ENCODE results near the gene ATF4. TPM values are rescaled to one million over a fixed set of nuclear protein-coding genes. Genes with fewer than 3 reads are reported as not detected.

ATF4 gene
- total and polyA plus RNA-seq, 2 of the 13 experiments (the other 11 are each of a cell fraction or from before 2014, with no cell fraction given): 486 to 1,297 TPM

GRCh38 chr22:39532215-39533073 lies 12.1 kb downstream of the ATF4 start, which contains the start of gene RPS19BP1 (continued):
- no peak for TF ChIP-seq ZSCAN22 (CRISPR knock-in tag; IDR thresholded peaks at IDR 0.05)
- peak; percentile 93; the same call in 1 of the 3 replicates for TF ChIP-seq MXI1 (IDR thresholded peaks at IDR 0.05; ENCODE audit: borderline replicate concordance, low read depth, low read length)
- TF ChIP-seq SMAD3 (CRISPR knock-in tag; IDR thresholded peaks at IDR 0.05): peak; percentile 61
- TF ChIP-seq SP5 (CRISPR knock-in tag; IDR thresholded peaks at IDR 0.05; ENCODE audit: borderline replicate concordance, low read depth): peak; percentile 67
- 0 out of 2 replicates have a peak, but pooled peaks have one; percentile 73 for TF ChIP-seq NKX3-1 (CRISPR knock-in tag; IDR thresholded peaks at IDR 0.05)
- TF ChIP-seq RARG (CRISPR knock-in tag; IDR thresholded peaks at IDR 0.05; ENCODE audit: low read depth): no peak
- TF ChIP-seq ZNF329 (CRISPR knock-in tag; IDR thresholded peaks at IDR 0.05; ENCODE audit: low read depth): no peak
- TF ChIP-seq BCL6 (CRISPR knock-in tag; IDR thresholded peaks at IDR 0.05): 0 out of 2 replicates have a peak, but pooled peaks have one; percentile 17
- TF ChIP-seq POLR2AphosphoS2 (IDR thresholded peaks at IDR 0.05; ENCODE audit: low read depth, low read length): no peak
- TF ChIP-seq STAG1 (CRISPR knock-in tag; IDR thresholded peaks at IDR 0.05): 0 out of 2 replicates have a peak, but pooled peaks have one; percentile 3
- no peak for TF ChIP-seq ZKSCAN8 (CRISPR knock-in tag; IDR thresholded peaks at IDR 0.05; ENCODE audit: borderline replicate concordance)
- TF ChIP-seq ZNF792 (CRISPR knock-in tag; IDR thresholded peaks at IDR 0.05): peak; percentile 42
- peak; percentile 73; the same call in 1 of the 2 replicates for TF ChIP-seq ZNF317 (CRISPR knock-in tag; IDR thresholded peaks at IDR 0.05)
- TF ChIP-seq FLYWCH1 (CRISPR knock-in tag; IDR thresholded peaks at IDR 0.05): no peak
- peak; percentile 63 for TF ChIP-seq PRDM15 (CRISPR knock-in tag; IDR thresholded peaks at IDR 0.05)
- peak; percentile 37; the same call in 1 of the 2 replicates for TF ChIP-seq TARDBP (CRISPR knock-in tag; IDR thresholded peaks at IDR 0.05)
- TF ChIP-seq FUBP1 (CRISPR knock-in tag; IDR thresholded peaks at IDR 0.05; ENCODE audit: borderline replicate concordance): 0 out of 2 replicates have a peak, but pooled peaks have one; percentile 31
- TF ChIP-seq ZNF777 (CRISPR knock-in tag; IDR thresholded peaks at IDR 0.05): peak; percentile 35; the same call in 1 of the 2 replicates
- TF ChIP-seq FOXJ3 (CRISPR knock-in tag; IDR thresholded peaks at IDR 0.05; ENCODE audit: borderline replicate concordance): 0 out of 2 replicates have a peak, but pooled peaks have one; percentile 6
- no peak for TF ChIP-seq ZNF225 (CRISPR knock-in tag; IDR thresholded peaks at IDR 0.05)
- no peak for TF ChIP-seq TMF1 (CRISPR knock-in tag; IDR thresholded peaks at IDR 0.05; ENCODE audit: low read depth)
- TF ChIP-seq ZNF263 (CRISPR knock-in tag; IDR thresholded peaks at IDR 0.05): no peak
- peak; percentile 83 for TF ChIP-seq NFYB (CRISPR knock-in tag; IDR thresholded peaks at IDR 0.05)
- peak; percentile 88 for TF ChIP-seq ERF (CRISPR knock-in tag; IDR thresholded peaks at IDR 0.05)
- TF ChIP-seq GTF3A (CRISPR knock-in tag; conservative IDR thresholded peaks at IDR 0.05): no peak
- peak; percentile 80 for TF ChIP-seq FOXK2 (IDR thresholded peaks at IDR 0.05)
- TF ChIP-seq ZNF562 (CRISPR knock-in tag; IDR thresholded peaks at IDR 0.05; ENCODE audit: borderline replicate concordance): no peak
- TF ChIP-seq NFE2 (CRISPR knock-in tag; IDR thresholded peaks at IDR 0.05): no peak

All from HepG2 (cell line).